Right ventricle myocardium inferior (tissue), 1 donor: ENCODE results near the gene BUB1. TPM values are rescaled to one million over a fixed set of nuclear protein-coding genes. Genes with fewer than 3 reads are reported as not detected.
"Not testable (repeated sequence)": the region's sequence is repeated elsewhere in the genome, so short reads cannot be mapped to it uniquely, and the experiment has no call there.

Experiments used
- ATAC-seq: fragments of 200-7000 bp; cut with Tn5 transposase; one replicate; pipeline ENCODE4 v1.9.1; 2020; ENCODE audit warnings: mild to moderate bottlenecking, moderate library complexity
- DNase-seq: peaks from one replicate; pipeline ENCODE4 v3.0.0; 2021; ENCODE audit errors: missing footprints
- intact Hi-C: fragments of 100-400 bp; cut with DNase I; formaldehyde crosslinking; loops from one replicate; pipeline ENCODE4 v1.11.0; 2022
- total RNA-seq: library from RNA; stranded (reverse); fragmentation: NEBNext Ultra II Directional; extraction: Animal tissue kit (Norgen Biotek cat#: 25700); gene quantifications from one replicate; pipeline ENCODE4 v1.2.1, GENCODE V29; 2021
- donor health status: DM: no; HTN: yes; CAD: no; lungs with severe emphysema.

The BUB1 gene
- total RNA-seq, 1 donor from 2014 or later = 0.87 TPM

GRCh38 chr2:110695146-110695898 lies 17.5 kb upstream of the BUB1 start:
- intact Hi-C loops, ATAC-seq, DNase-seq: not testable (repeated sequence)

- ATAC-seq (no peak), DNase-seq (no peak)
- intact Hi-C loops = no loop called here
Observed at GRCh38 chr2:110691612-110692258, 13.9 kb upstream of the BUB1 start.

- intact Hi-C loops = no loop called here
- DNase-seq = no peak
Observed at GRCh38 chr2:110690083-110690965, 12.5 kb upstream of the BUB1 start.

GRCh38 chr2:110688594-110689091 lies 10.8 kb upstream of the BUB1 start:
- ATAC-seq = no peak
- intact Hi-C loops = no loop called here

More at GRCh38 chr2:110690083-110690965, 12.5 kb upstream of the BUB1 start:
- ATAC-seq = no peak

GRCh38 chr2:110687775-110688484 lies 10.1 kb upstream of the BUB1 start:
- DNase-seq, ATAC-seq, intact Hi-C loops: not testable (repeated sequence)

More at GRCh38 chr2:110688594-110689091, 10.8 kb upstream of the BUB1 start:
- no peak for DNase-seq

- no peak for DNase-seq
- no peak for ATAC-seq
- intact Hi-C loops = no loop called here
Observed at GRCh38 chr2:110682872-110683271, 5.0 kb upstream of the BUB1 start.

- ATAC-seq = no peak
- DNase-seq = no peak
Observed at GRCh38 chr2:110682267-110682666, 4.4 kb upstream of the BUB1 start.

GRCh38 chr2:110680709-110681108 lies 2.8 kb upstream of the BUB1 start:
- ATAC-seq (no peak), DNase-seq (no peak)
- intact Hi-C loops = no loop called here

More at GRCh38 chr2:110682267-110682666, 4.4 kb upstream of the BUB1 start:
- intact Hi-C loops = no loop called here

GRCh38 chr2:110679865-110680264 lies 2.0 kb upstream of the BUB1 start:
- no peak for ATAC-seq
- DNase-seq = no peak
- intact Hi-C loops = loop anchor here (5.0 kb wide), 1 partner anchor 77 kb away; no protein-coding TSS in a partner anchor

- ATAC-seq (no peak), DNase-seq (no peak)
- intact Hi-C loops = loop anchor here (5.0 kb wide), 1 partner anchor 78 kb away; no protein-coding TSS in a partner anchor
Observed at GRCh38 chr2:110679337-110679707, 1.5 kb upstream of the BUB1 start.

- intact Hi-C loops = loop anchor here (5.0 kb wide), 1 partner anchor 79 kb away; no protein-coding TSS in a partner anchor
- peak; percentile 64 for DNase-seq
- ATAC-seq = peak; percentile 38
Observed at GRCh38 chr2:110678457-110679336, 834 bp upstream of the BUB1 start.

- intact Hi-C loops = loop anchor here (5.0 kb wide), 1 partner anchor 80 kb away; no protein-coding TSS in a partner anchor
- no peak for ATAC-seq
- DNase-seq = no peak
Observed at GRCh38 chr2:110677080-110677479, 783 bp downstream of the BUB1 start.

- intact Hi-C loops = loop anchor here (5.0 kb wide), 1 partner anchor 82 kb away; no protein-coding TSS in a partner anchor
- ATAC-seq = no peak
Observed at GRCh38 chr2:110675679-110676078, 2.2 kb downstream of the BUB1 start.

GRCh38 chr2:110674620-110675555 lies 3.0 kb downstream of the BUB1 start:
- DNase-seq (no peak), ATAC-seq (no peak)
- intact Hi-C loops = loop anchor here (5.0 kb wide), 1 partner anchor 82 kb away; no protein-coding TSS in a partner anchor

More at GRCh38 chr2:110675679-110676078, 2.2 kb downstream of the BUB1 start:
- no peak for DNase-seq

GRCh38 chr2:110673201-110673600 lies 4.7 kb downstream of the BUB1 start:
- intact Hi-C loops = no loop called here

GRCh38 chr2:110670826-110671225 lies 7.0 kb downstream of the BUB1 start:
- intact Hi-C loops = no loop called here
- DNase-seq (no peak), ATAC-seq (no peak)

More at GRCh38 chr2:110673201-110673600, 4.7 kb downstream of the BUB1 start:
- DNase-seq (no peak), ATAC-seq (no peak)
